8988T (cell line): ENCODE results near the gene ARG2.
"Not testable (repeated sequence)": the region's sequence is repeated elsewhere in the genome, so short reads cannot be mapped to it uniquely, and the experiment has no call there.

Source experiments
- DNase-seq: peaks from one replicate; pipeline ENCODE4 v3.0.0; 2011

Gene ARG2

GRCh38 chr14:67586369-67586768 is 33.4 kb upstream of the ARG2 start:
- DNase-seq, result no peak

- no peak for DNase-seq
Observed at GRCh38 chr14:67589204-67589770, 30.4 kb upstream of the ARG2 start.

GRCh38 chr14:67593650-67594049 is 26.1 kb upstream of the ARG2 start:
- DNase-seq, result not testable (repeated sequence)

- DNase-seq, result no peak
Observed at GRCh38 chr14:67595392-67595791, 24.3 kb upstream of the ARG2 start.

- peak; percentile 86 for DNase-seq
Observed at GRCh38 chr14:67599698-67600561, 19.8 kb upstream of the ARG2 start, which contains the start of gene PIGH. TSS of gene PIGH (minus strand) at chr14:67600268. CDS start at chr14:67600203, 65 bp downstream.

- DNase-seq, result not testable (repeated sequence)
Observed at GRCh38 chr14:67600562-67600974, 19.2 kb upstream of the ARG2 start.

- DNase-seq, result no peak
Observed at GRCh38 chr14:67602076-67602475, 17.6 kb upstream of the ARG2 start.

- no peak for DNase-seq
Observed at GRCh38 chr14:67602995-67603545, 16.6 kb upstream of the ARG2 start.

- no peak for DNase-seq
Observed at GRCh38 chr14:67607646-67608045, 12.1 kb upstream of the ARG2 start.

GRCh38 chr14:67609642-67610310 is 9.9 kb upstream of the ARG2 start:
- DNase-seq, result no peak

- DNase-seq, result no peak
Observed at GRCh38 chr14:67610491-67610890, 9.2 kb upstream of the ARG2 start.

GRCh38 chr14:67618617-67619063 is 1.1 kb upstream of the ARG2 start:
- no peak for DNase-seq

GRCh38 chr14:67620217-67620785 is 581 bp downstream of the ARG2 start:
- peak; percentile 19 for DNase-seq

- peak; percentile 58 for DNase-seq
Observed at GRCh38 chr14:67622675-67623074, 3.0 kb downstream of the ARG2 start.

- DNase-seq, result no peak
Observed at GRCh38 chr14:67623114-67623513, 3.4 kb downstream of the ARG2 start.

- DNase-seq, result not testable (repeated sequence)
Observed at GRCh38 chr14:67626131-67626530, 6.4 kb downstream of the ARG2 start.

GRCh38 chr14:67627519-67627918 is 7.8 kb downstream of the ARG2 start:
- DNase-seq, result no peak

GRCh38 chr14:67630186-67630585 is 10.5 kb downstream of the ARG2 start:
- no peak for DNase-seq

- DNase-seq, result no peak
Observed at GRCh38 chr14:67630938-67631337, 11.2 kb downstream of the ARG2 start.

- DNase-seq, result no peak
Observed at GRCh38 chr14:67633451-67634147, 13.9 kb downstream of the ARG2 start.

GRCh38 chr14:67636361-67636919 is 16.7 kb downstream of the ARG2 start:
- no peak for DNase-seq

- DNase-seq, result no peak
Observed at GRCh38 chr14:67638642-67639041, 18.9 kb downstream of the ARG2 start.
